HepG2 (cell line): Measurements from ENCODE around the gene HES1. TPM values are rescaled to one million over a fixed set of nuclear protein-coding genes. Genes with fewer than 3 reads are reported as not detected.

Experiments used
- AGO1 ChIP-seq: fragments of 200-400 bp; formaldehyde crosslinking; IDR thresholded peaks from 2 replicates; pipeline ENCODE4 v1.6.1; 2017; ENCODE audit warnings: mild to moderate bottlenecking, low read depth, low read length, moderate library complexity; ENCODE audit not compliant: poor library complexity, severe bottlenecking
- AHR ChIP-seq: IDR thresholded peaks from 2 replicates; pipeline ENCODE4 v1.6.1; 2018; ENCODE audit warnings: missing genetic modification reagents, missing compliant biosample characterization
- FIP1L1 ChIP-seq: fragments of 200-400 bp; formaldehyde crosslinking; IDR thresholded peaks from 2 replicates; pipeline ENCODE4 v1.6.1; 2018; ENCODE audit warnings: low read depth, mild to moderate bottlenecking, low read length, moderate library complexity, borderline replicate concordance; ENCODE audit not compliant: insufficient read depth
- FOXP1 ChIP-seq, 2 experiments: fragments of 450-650 bp in 1 of 2; IDR thresholded peaks; 2 replicates each; pipeline ENCODE4 v1.6.1; 2017 to 2018; ENCODE audit warnings: antibody characterized with exemption in 1 of 2
- HDAC1 ChIP-seq: sonication (generic); formaldehyde crosslinking; IDR thresholded peaks from 2 replicates; pipeline ENCODE4 v1.5.1; 2020; ENCODE audit warnings: mild to moderate bottlenecking, missing genetic modification reagents
- IKZF1 ChIP-seq: fragments of 450-650 bp; IDR thresholded peaks from 2 replicates; pipeline ENCODE4 v1.7.1; 2016
- MBNL3 ChIP-seq: fragments of 250-450 bp; sonication (Bioruptor Pico); conservative IDR thresholded peaks from 2 replicates; pipeline ENCODE4 v1.8.0; 2022; ENCODE audit warnings: mild to moderate bottlenecking, inconsistent platforms
- NFE2L2 ChIP-seq: fragments of 150-350 bp; IDR thresholded peaks from 2 replicates; pipeline ENCODE4 v1.6.1; 2014; ENCODE audit warnings: low read length
- PRDM15 ChIP-seq: sonication (generic); formaldehyde crosslinking; IDR thresholded peaks from 2 replicates; pipeline ENCODE4 v1.4.0; 2020; ENCODE audit warnings: missing genetic modification reagents
- RBM39 ChIP-seq: fragments of 200-400 bp; formaldehyde crosslinking; IDR thresholded peaks from one replicate; pipeline ENCODE4 v1.6.1; 2018; ENCODE audit warnings: antibody characterized with exemption, mild to moderate bottlenecking, low read depth, low read length; ENCODE audit not compliant: poor library complexity, severe bottlenecking
- RELA ChIP-seq: sonication (generic); formaldehyde crosslinking; IDR thresholded peaks from 2 replicates; pipeline ENCODE4 v1.4.0; 2020; ENCODE audit warnings: missing genetic modification reagents
- ZGPAT ChIP-seq: IDR thresholded peaks from 2 replicates; pipeline ENCODE4 v1.6.1; 2016; ENCODE audit warnings: mild to moderate bottlenecking
- ZNF263 ChIP-seq: sonication (generic); formaldehyde crosslinking; IDR thresholded peaks from 2 replicates; pipeline ENCODE4 v1.4.0; 2020; ENCODE audit warnings: missing genetic modification reagents
- ZNF335 ChIP-seq: sonication (generic); formaldehyde crosslinking; IDR thresholded peaks from 2 replicates; pipeline ENCODE4 v1.4.0; 2020; ENCODE audit warnings: missing genetic modification reagents
- ZNF382 ChIP-seq: sonication (generic); formaldehyde crosslinking; IDR thresholded peaks from 2 replicates; pipeline ENCODE4 v1.5.0; 2020; ENCODE audit warnings: missing genetic modification reagents, mild to moderate bottlenecking, borderline replicate concordance
- ZNF546 ChIP-seq: sonication (generic); formaldehyde crosslinking; conservative IDR thresholded peaks from 2 replicates; pipeline ENCODE4 v1.8.1; 2023; ENCODE audit warnings: mild to moderate bottlenecking, missing genetic modification reagents
- ZNF574 ChIP-seq: sonication (generic); formaldehyde crosslinking; IDR thresholded peaks from 2 replicates; pipeline ENCODE4 v1.4.0; 2020; ENCODE audit warnings: missing genetic modification reagents
- polyA plus RNA-seq, 8 experiments: library from polyadenylated mRNA; depleted of rRNA in 3 of 8; stranded (reverse) in 7 of 8; unstranded in 1 of 8; fragments of >200 nt; fragmentation: Illumina TruSeq in 4 of 8; extraction: Trizol in 4 of 8; gene quantifications; 2 replicates each; pipeline versions ENCODE4 v1.2.1 to v1.2.3, GENCODE V29; 2011 to 2016; ENCODE audit warnings: low read depth in 4 of 8, missing spikeins in 1 of 8, mixed read lengths in 1 of 8; ENCODE audit not compliant: insufficient read depth in 1 of 8
- total RNA-seq, 5 experiments: library from RNA; depleted of rRNA; stranded (reverse); fragments of >200 nt; fragmentation: Illumina TruSeq; extraction: Trizol; gene quantifications; 2 replicates each; pipeline ENCODE4 v1.2.3, GENCODE V29; 2016; ENCODE audit warnings: low read depth in 1 of 5
- TF ChIP-seq, protein P1 (sequence below): IDR thresholded peaks from 2 replicates; pipeline ENCODE4 v1.6.1; 2012; ENCODE audit warnings: inconsistent platforms
- TF ChIP-seq, protein P2 (sequence below): sonication (generic); formaldehyde crosslinking; conservative IDR thresholded peaks from 2 replicates; pipeline ENCODE4 v1.8.0; 2022; ENCODE audit warnings: low read depth, missing genetic modification reagents
- TF ChIP-seq, protein P3 (sequence below): sonication (generic); formaldehyde crosslinking; conservative IDR thresholded peaks from 2 replicates; pipeline ENCODE4 v1.4.0; 2020; ENCODE audit warnings: missing genetic modification reagents

The HES1 gene
- total and polyA plus RNA-seq, 2 of the 13 experiments (the other 11 are each of a cell fraction or from before 2014, with no cell fraction given): 15.4 to 19.8 TPM

- TF ChIP-seq PRDM15 (no peak), RBM39 (no peak), MBNL3 (CRISPR knock-in tag) (no peak), ZNF335 (CRISPR knock-in tag) (peak; percentile 4; the same call in 1 of the 2 replicates), ZNF382 (CRISPR knock-in tag) (no peak), ZGPAT (CRISPR knock-in tag) (no peak), ZNF574 (CRISPR knock-in tag) (no peak), FIP1L1 (no peak), HDAC1 (CRISPR knock-in tag) (no peak), IKZF1 (no peak), AHR (CRISPR knock-in tag) (no peak), ZNF546 (CRISPR knock-in tag) (no peak), AGO1 (no peak), FOXP1 (IDR thresholded peaks at IDR 0.05) (no peak), FOXP1 (CRISPR knock-in tag; IDR thresholded peaks at IDR 0.05) (no peak), RELA (CRISPR knock-in tag) (no peak), NFE2L2 (no peak), ZNF263 (CRISPR knock-in tag) (no peak)
- TF ChIP-seq, protein P1, sequence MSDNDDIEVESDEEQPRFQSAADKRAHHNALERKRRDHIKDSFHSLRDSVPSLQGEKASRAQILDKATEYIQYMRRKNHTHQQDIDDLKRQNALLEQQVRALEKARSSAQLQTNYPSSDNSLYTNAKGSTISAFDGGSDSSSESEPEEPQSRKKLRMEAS: no peak
- TF ChIP-seq, protein P2, sequence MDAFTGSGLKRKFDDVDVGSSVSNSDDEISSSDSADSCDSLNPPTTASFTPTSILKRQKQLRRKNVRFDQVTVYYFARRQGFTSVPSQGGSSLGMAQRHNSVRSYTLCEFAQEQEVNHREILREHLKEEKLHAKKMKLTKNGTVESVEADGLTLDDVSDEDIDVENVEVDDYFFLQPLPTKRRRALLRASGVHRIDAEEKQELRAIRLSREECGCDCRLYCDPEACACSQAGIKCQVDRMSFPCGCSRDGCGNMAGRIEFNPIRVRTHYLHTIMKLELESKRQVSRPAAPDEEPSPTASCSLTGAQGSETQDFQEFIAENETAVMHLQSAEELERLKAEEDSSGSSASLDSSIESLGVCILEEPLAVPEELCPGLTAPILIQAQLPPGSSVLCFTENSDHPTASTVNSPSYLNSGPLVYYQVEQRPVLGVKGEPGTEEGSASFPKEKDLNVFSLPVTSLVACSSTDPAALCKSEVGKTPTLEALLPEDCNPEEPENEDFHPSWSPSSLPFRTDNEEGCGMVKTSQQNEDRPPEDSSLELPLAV (CRISPR knock-in tag): no peak
- TF ChIP-seq, protein P3, sequence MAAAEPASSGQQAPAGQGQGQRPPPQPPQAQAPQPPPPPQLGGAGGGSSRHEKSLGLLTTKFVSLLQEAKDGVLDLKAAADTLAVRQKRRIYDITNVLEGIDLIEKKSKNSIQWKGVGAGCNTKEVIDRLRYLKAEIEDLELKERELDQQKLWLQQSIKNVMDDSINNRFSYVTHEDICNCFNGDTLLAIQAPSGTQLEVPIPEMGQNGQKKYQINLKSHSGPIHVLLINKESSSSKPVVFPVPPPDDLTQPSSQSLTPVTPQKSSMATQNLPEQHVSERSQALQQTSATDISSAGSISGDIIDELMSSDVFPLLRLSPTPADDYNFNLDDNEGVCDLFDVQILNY (CRISPR knock-in tag): no peak
Measured at GRCh38 chr3:194139814-194140391, 4.0 kb downstream of the HES1 start (continued).
